H1 (cell line): ENCODE measurements around the gene NR2C2.

Experiments used
- BACH1 ChIP-seq: IDR thresholded peaks from 2 replicates; pipeline ENCODE4 v1.6.1; 2012; ENCODE audit warnings: low read length, improper control_type of control experiment
- CBX8 ChIP-seq: fragments of 300-800, 300-1000 bp; sonication (generic); IDR thresholded peaks from 2 replicates; pipeline ENCODE4 v1.7.1; 2016; ENCODE audit warnings: low read depth, low read length, borderline replicate concordance
- POLR2AphosphoS5 ChIP-seq: IDR thresholded peaks from 2 replicates; pipeline ENCODE4 v1.6.1; 2011; ENCODE audit warnings: low read depth, low read length
- RFX5 ChIP-seq: IDR thresholded peaks from 2 replicates; pipeline ENCODE4 v1.6.1; 2011; ENCODE audit warnings: low read depth, low read length, improper control_type of control experiment, borderline replicate concordance
- SP1 ChIP-seq: IDR thresholded peaks from 2 replicates; pipeline ENCODE4 v1.6.1; 2011; ENCODE audit warnings: low read depth, low read length
- ZNF274 ChIP-seq: IDR thresholded peaks from 2 replicates; pipeline ENCODE4 v1.7.0; 2012; ENCODE audit warnings: low read length, borderline replicate concordance; ENCODE audit errors: extremely low read depth
- TF ChIP-seq, protein P1 (sequence below), 3 experiments: IDR thresholded peaks; 1 replicate in 2 of 3; 2 replicates in 1 of 3; pipeline versions ENCODE4 v1.5.1 to v1.6.1; 2011; ENCODE audit warnings: low read length in 3 of 3, mild to moderate bottlenecking in 3 of 3, inconsistent platforms in 2 of 3, low read depth in 1 of 3, moderate library complexity in 1 of 3; ENCODE audit not compliant: insufficient read depth in 1 of 3; ENCODE audit errors: control extremely low read depth in 1 of 3

GRCh38 chr3:14976317-14976716 is 28.9 kb downstream of the NR2C2 start:
- TF ChIP-seq ZNF274 = no peak
- TF ChIP-seq, protein P1, sequence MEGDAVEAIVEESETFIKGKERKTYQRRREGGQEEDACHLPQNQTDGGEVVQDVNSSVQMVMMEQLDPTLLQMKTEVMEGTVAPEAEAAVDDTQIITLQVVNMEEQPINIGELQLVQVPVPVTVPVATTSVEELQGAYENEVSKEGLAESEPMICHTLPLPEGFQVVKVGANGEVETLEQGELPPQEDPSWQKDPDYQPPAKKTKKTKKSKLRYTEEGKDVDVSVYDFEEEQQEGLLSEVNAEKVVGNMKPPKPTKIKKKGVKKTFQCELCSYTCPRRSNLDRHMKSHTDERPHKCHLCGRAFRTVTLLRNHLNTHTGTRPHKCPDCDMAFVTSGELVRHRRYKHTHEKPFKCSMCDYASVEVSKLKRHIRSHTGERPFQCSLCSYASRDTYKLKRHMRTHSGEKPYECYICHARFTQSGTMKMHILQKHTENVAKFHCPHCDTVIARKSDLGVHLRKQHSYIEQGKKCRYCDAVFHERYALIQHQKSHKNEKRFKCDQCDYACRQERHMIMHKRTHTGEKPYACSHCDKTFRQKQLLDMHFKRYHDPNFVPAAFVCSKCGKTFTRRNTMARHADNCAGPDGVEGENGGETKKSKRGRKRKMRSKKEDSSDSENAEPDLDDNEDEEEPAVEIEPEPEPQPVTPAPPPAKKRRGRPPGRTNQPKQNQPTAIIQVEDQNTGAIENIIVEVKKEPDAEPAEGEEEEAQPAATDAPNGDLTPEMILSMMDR (IDR thresholded peaks at IDR 0.05; ENCODE audit: control extremely low read depth in 1 of 3, insufficient read depth in 1 of 3, low read depth in 1 of 3, low read length in 3 of 3) = no peak
- TF ChIP-seq RFX5 = no peak
- TF ChIP-seq BACH1 = no peak
- no peak for TF ChIP-seq SP1
- TF ChIP-seq CBX8 = no peak
- TF ChIP-seq POLR2AphosphoS5 = no peak
